Embryonic facial prominence (tissue), 1 donor: ENCODE measurements around the gene DIO2.

Experiments
- DNase-seq: peaks from one replicate; pipeline ENCODE4 v3.0.0-alpha.2; 2016; ENCODE audit errors: extremely low spot score

Gene DIO2

GRCh38 chr14:80167793-80168448 is 43.4 kb downstream of the DIO2 start:
- DNase-seq = no peak

- no peak for DNase-seq
These were observed 46.1 kb downstream of the DIO2 start for GRCh38 chr14:80164991-80165721.

GRCh38 chr14:80152763-80153162 is 58.5 kb downstream of the DIO2 start:
- no peak for DNase-seq

- no peak for DNase-seq
These were observed 59.1 kb downstream of the DIO2 start for GRCh38 chr14:80152166-80152565.

- no peak for DNase-seq
These were observed 61.0 kb downstream of the DIO2 start for GRCh38 chr14:80150301-80150700.
